A673 (cell line): ENCODE measurements around the gene DNAH8. TPM values are rescaled to one million over a fixed set of nuclear protein-coding genes. Genes with fewer than 3 reads are reported as not detected.

Experiments used
- Bru-seq: library from RNA; stranded (reverse); fragments of 400-500 nt; gene quantifications from one replicate; lab custom pipeline; 2021; lab: Mats Ljungman, UMichigan
- BruChase-seq, 2 experiments: library from RNA; stranded (reverse); fragments of 400-500 nt; gene quantifications; one replicate each; lab custom pipeline; 2021; lab: Mats Ljungman, UMichigan
- BruUV-seq: library from RNA; stranded (reverse); fragments of 400-500 nt; replicated peaks from 2 replicates; lab custom pipeline; 2021; lab: Mats Ljungman, UMichigan
- CTCF ChIA-PET: fragments of 300-600 bp; sonication (Branson Sonifier 250); formaldehyde crosslinking; loops from one replicate; lab custom pipeline; 2022; ENCODE audit warnings: antibody characterized with exemption; lab: Charles Lee
- POLR2A ChIA-PET: fragments of 300-600 bp; sonication (Branson Sonifier 250); formaldehyde crosslinking; loops from one replicate; lab custom pipeline; 2022; ENCODE audit warnings: antibody characterized with exemption; ENCODE audit not compliant: low non-redundant PET; lab: Charles Lee
- DNase-seq: peaks from one replicate; pipeline ENCODE4 v3.0.0-alpha.2; 2015; ENCODE audit warnings: low spot score
- H3K27ac ChIP-seq: fragments of 200-600 bp; sonication (generic); 2 replicates; pipeline ENCODE4 v1.5.1; 2016; ENCODE audit warnings: mixed run types, low read depth, mild to moderate bottlenecking, mixed read lengths, antibody characterized with exemption, low read length; ENCODE audit not compliant: poor library complexity, severe bottlenecking
- H3K27me3 ChIP-seq: fragments of 200-600 bp; sonication (generic); replicated peaks from 2 replicates; pipeline ENCODE4 v1.6.1; 2017; ENCODE audit warnings: mixed run types, low read depth, mild to moderate bottlenecking, mixed read lengths, antibody characterized with exemption, low read length; ENCODE audit not compliant: insufficient read depth, poor library complexity
- H3K36me3 ChIP-seq: fragments of 200-600 bp; sonication (generic); 2 replicates; pipeline ENCODE4 v1.6.1; 2016; ENCODE audit warnings: mixed run types, mild to moderate bottlenecking, mixed read lengths, antibody characterized with exemption, low read length; ENCODE audit not compliant: insufficient read depth, poor library complexity, severe bottlenecking
- H3K4me1 ChIP-seq: fragments of 200-600 bp; sonication (generic); 2 replicates; pipeline ENCODE4 v1.6.1; 2017; ENCODE audit warnings: mixed run types, mild to moderate bottlenecking, mixed read lengths, antibody characterized with exemption, low read length; ENCODE audit not compliant: insufficient read depth, poor library complexity, severe bottlenecking
- H3K4me3 ChIP-seq: fragments of 200-600 bp; sonication (generic); 2 replicates; pipeline ENCODE4 v1.5.1; 2016; ENCODE audit warnings: low read depth, mixed run types, mild to moderate bottlenecking, mixed read lengths, low read length; ENCODE audit not compliant: poor library complexity, severe bottlenecking
- H3K9me3 ChIP-seq: fragments of 200-600 bp; sonication (generic); 2 replicates; pipeline ENCODE4 v1.6.1; 2016; ENCODE audit warnings: mixed run types, low read depth, mild to moderate bottlenecking, mixed read lengths, antibody characterized with exemption, low read length; ENCODE audit not compliant: poor library complexity, severe bottlenecking
- EZH2 ChIP-seq: fragments of 200-600 bp; sonication (generic); IDR thresholded peaks from 2 replicates; pipeline ENCODE4 v1.6.1; 2017; ENCODE audit warnings: borderline replicate concordance, low read depth, mild to moderate bottlenecking, mixed read lengths, antibody characterized with exemption, low read length; ENCODE audit not compliant: poor library complexity, severe bottlenecking
- intact Hi-C: fragments of 100-400 bp; cut with micrococcal nuclease; formaldehyde crosslinking; loops from one replicate; pipeline ENCODE4 v1.10.0; 2022; ENCODE audit not compliant: unreplicated experiment
- long read RNA-seq: library from polyadenylated mRNA; stranded (forward); transcript quantifications from one replicate; pipeline ENCODE4 v2.0.0, GENCODE V29; 2022
- total RNA-seq: library from RNA; stranded (reverse); gene quantifications from 2 replicates; pipeline ENCODE4 v1.2.3, GENCODE V29; 2021
- TF ChIP-seq, protein P1 (sequence below): fragments of 300-800, 200-600 bp; sonication (generic); conservative IDR thresholded peaks from 2 replicates; pipeline ENCODE4 v1.5.1; 2017; ENCODE audit warnings: low read depth, mild to moderate bottlenecking, antibody characterized with exemption, low read length, moderate library complexity, mixed read lengths

Gene DNAH8, protein sequence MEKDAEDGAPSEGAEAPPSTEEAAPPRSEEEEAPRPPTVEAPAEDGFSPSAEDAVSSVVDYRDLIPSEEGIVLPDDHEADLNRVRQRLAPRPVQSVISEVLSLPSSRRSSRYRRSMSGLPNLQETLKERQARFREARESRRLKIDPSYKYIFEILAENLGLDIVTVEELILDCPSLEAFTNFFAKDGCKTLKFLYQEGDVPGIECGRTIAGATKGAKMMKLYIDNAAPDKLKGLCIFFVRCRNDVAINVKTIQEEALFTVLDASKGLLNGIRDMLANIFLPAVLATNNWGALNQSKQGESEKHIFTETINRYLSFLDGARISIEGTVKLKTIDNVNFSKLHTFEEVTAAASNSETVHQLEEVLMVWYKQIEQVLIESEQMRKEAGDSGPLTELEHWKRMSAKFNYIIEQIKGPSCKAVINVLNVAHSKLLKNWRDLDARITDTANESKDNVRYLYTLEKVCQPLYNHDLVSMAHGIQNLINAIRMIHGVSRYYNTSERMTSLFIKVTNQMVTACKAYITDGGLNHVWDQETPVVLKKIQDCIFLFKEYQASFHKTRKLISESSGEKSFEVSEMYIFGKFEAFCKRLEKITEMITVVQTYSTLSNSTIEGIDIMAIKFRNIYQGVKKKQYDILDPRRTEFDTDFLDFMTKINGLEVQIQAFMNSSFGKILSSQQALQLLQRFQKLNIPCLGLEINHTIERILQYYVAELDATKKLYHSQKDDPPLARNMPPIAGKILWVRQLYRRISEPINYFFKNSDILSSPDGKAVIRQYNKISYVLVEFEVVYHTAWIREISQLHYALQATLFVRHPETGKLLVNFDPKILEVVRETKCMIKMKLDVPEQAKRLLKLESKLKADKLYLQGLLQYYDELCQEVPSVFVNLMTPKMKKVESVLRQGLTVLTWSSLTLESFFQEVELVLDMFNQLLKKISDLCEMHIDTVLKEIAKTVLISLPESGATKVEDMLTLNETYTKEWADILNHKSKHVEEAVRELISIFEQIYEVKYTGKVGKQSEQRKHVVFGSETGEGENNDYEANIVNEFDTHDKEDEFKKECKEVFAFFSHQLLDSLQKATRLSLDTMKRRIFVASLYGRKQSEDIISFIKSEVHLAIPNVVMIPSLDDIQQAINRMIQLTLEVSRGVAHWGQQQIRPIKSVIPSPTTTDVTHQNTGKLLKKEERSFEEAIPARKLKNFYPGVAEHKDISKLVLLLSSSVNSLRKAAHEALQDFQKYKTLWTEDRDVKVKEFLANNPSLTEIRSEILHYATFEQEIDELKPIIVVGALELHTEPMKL (N-terminal part only)
- not detected in 2 replicates for total RNA-seq
- Bru-seq, nascent RNA = percentile 3 among the genes with signal in this experiment
- BruChase-seq, experiment 1, labeled RNA remaining after a 2-hour chase = percentile 3 among the genes with signal in this experiment
- percentile 2 among the genes with signal in this experiment for BruChase-seq, experiment 2, labeled RNA remaining after a 6-hour chase
- long read RNA-seq = 0 reads

DNA sequence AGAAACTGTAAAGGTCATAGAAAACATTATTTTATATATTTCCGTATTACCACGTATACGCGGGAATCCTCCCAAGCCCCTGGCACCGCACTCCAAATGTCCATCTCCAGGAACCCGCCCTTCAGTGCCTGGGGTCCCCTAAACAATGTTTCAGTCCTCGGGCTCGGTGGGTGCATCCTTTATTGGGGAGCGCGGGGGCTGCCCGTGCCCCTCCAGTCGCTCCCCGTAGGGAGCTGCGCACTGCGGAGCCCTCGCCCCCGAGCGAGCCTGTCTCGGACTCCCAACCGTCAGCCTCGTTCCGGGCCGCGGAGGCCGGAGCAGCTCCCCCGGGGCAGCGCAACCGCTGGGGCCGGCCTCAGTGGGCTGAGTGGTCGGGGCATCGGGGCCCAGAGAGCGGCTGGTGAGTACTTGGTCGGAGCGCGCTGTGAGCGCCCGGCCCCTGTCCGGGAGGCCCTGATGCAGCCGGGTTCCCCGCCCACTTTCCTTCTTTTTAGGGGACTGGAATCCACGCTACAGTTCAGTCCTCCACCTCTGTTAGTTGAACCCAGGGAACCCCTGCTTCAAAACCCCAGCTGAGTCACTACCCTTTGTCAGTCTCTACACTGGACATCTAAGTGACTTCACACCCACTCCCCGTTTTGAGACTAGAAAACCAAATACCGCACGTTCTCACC, at the start of gene DNAH8:
DNAH8 (plus strand) TSS at position 296 of the 674 bp plus-strand sequence. CDS start 7,499 bp downstream, outside the sequence.
- POLR2A ChIA-PET = no interaction called here

DNA sequence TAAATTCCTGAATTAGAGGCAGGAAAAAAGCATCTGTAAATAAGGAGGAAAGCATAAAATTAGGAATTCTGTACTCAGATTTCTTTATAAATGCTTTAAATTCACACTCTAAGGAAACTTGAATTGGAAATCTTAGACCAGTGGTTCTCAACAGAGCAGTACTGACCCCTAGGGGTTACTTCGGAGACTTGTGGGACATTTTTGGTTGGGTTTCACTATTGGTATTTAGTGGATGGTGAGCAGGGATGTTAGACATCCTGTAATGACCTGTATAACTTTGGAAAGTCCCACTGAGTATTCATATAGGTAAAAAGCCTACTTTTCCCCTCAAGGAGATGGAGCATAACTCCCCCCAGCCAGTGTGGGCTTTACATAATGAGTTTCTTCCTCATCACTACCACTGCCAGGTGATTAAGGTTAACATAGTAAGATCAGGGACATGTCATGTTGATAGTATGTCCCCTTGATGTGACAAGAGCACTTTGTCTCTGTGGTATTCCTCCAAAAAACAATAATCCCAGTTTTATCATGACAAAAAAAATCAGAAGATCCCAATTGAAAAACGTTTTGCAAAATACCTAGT, 43.1 kb upstream of the DNAH8 start:
- Histone ChIP-seq H3K4me1 (no peaks in the 10 kb centered on the region), H3K27me3 (no peaks in the 10 kb centered on the region), H3K9me3 (no peaks in the 10 kb centered on the region), H3K36me3 (peaks cover 17% of the 10 kb centered on the region), H3K27ac (no peak overlapping the region), H3K4me3 (no peak overlapping the region)
- intact Hi-C loops = no loop called here
- DNase-seq = peak; percentile 63
- POLR2A ChIA-PET = no interaction called here
- BruUV-seq = no TSS peak
- CTCF ChIA-PET = no interaction called here
- TF ChIP-seq, protein P1, sequence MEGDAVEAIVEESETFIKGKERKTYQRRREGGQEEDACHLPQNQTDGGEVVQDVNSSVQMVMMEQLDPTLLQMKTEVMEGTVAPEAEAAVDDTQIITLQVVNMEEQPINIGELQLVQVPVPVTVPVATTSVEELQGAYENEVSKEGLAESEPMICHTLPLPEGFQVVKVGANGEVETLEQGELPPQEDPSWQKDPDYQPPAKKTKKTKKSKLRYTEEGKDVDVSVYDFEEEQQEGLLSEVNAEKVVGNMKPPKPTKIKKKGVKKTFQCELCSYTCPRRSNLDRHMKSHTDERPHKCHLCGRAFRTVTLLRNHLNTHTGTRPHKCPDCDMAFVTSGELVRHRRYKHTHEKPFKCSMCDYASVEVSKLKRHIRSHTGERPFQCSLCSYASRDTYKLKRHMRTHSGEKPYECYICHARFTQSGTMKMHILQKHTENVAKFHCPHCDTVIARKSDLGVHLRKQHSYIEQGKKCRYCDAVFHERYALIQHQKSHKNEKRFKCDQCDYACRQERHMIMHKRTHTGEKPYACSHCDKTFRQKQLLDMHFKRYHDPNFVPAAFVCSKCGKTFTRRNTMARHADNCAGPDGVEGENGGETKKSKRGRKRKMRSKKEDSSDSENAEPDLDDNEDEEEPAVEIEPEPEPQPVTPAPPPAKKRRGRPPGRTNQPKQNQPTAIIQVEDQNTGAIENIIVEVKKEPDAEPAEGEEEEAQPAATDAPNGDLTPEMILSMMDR = peak; percentile 74
- no peak for TF ChIP-seq EZH2

More for the DNA sequence above, at the start of gene DNAH8:
- Histone ChIP-seq H3K4me1 (peaks cover 13% of the 10 kb centered on the region), H3K9me3 (no peaks in the 10 kb centered on the region), H3K27me3 (peaks cover 33% of the 10 kb centered on the region), H3K36me3 (no peaks in the 10 kb centered on the region), H3K4me3 (peak within 1 kb of the TSS; percentile 29), H3K27ac (no peak within 1 kb of the TSS)
- no peak for DNase-seq
- peak; percentile 59 for TF ChIP-seq EZH2
- TF ChIP-seq, protein P1 = no peak
- no TSS peak for BruUV-seq
- intact Hi-C loops = no loop called here
- CTCF ChIA-PET = no interaction called here
